H1 (cell line): ENCODE data around the gene TBX4. TPM values are rescaled to one million over a fixed set of nuclear protein-coding genes. Genes with fewer than 3 reads are reported as not detected.

Experiments
- CTCF ChIA-PET: fragments of 300-600 bp; sonication (Branson Sonifier 250); formaldehyde crosslinking; loops from one replicate; lab custom pipeline; 2021; ENCODE audit not compliant: partially characterized antibody; lab: Charles Lee
- POLR2A ChIA-PET: fragments of 300-600 bp; sonication (Branson Sonifier 250); formaldehyde crosslinking; loops from one replicate; lab custom pipeline; 2021; ENCODE audit warnings: inconsistent platforms; ENCODE audit not compliant: partially characterized antibody; lab: Charles Lee
- DNase-seq, 2 experiments: peaks; one replicate each; pipeline versions ENCODE4 v3.0.0 to v3.0.0-alpha.2; 2010 to 2022; ENCODE audit warnings: low spot score in 2 of 2, low read depth in 1 of 2, mixed read lengths in 1 of 2
- FAIRE-seq: peaks from 2 replicates; lab custom pipeline; 2011; peaks lifted over from hg19 to GRCh38; lab: Jason Lieb, UNC
- H2AFZ ChIP-seq: 2 replicates; pipeline ENCODE4 v1.8.1; 2012; ENCODE audit warnings: low read length, inconsistent platforms
- H2AK5ac ChIP-seq: 2 replicates; pipeline ENCODE4 v1.6.1; 2013; ENCODE audit warnings: low read depth, low read length
- H2BK120ac ChIP-seq: replicated peaks from 2 replicates; pipeline ENCODE3; 2013; ENCODE audit warnings: low read depth, low read length, inconsistent platforms
- H2BK12ac ChIP-seq: 2 replicates; pipeline ENCODE4 v1.6.1; 2013; ENCODE audit warnings: low read depth, low read length
- H2BK15ac ChIP-seq: 2 replicates; pipeline ENCODE4 v1.6.1; 2013; ENCODE audit warnings: low read length
- H2BK20ac ChIP-seq: 2 replicates; pipeline ENCODE4 v1.6.1; 2013; ENCODE audit warnings: low read length
- H2BK5ac ChIP-seq: 2 replicates; pipeline ENCODE4 v1.6.1; 2013; ENCODE audit warnings: low read depth, low read length
- H3K14ac ChIP-seq: 2 replicates; pipeline ENCODE4 v1.6.1; 2013; ENCODE audit warnings: inconsistent platforms; ENCODE audit not compliant: insufficient read length
- H3K18ac ChIP-seq: 2 replicates; pipeline ENCODE4 v1.6.1; 2013; ENCODE audit warnings: low read length; ENCODE audit errors: extremely low read depth
- H3K23ac ChIP-seq: 2 replicates; pipeline ENCODE4 v1.6.1; 2013; ENCODE audit warnings: inconsistent platforms; ENCODE audit not compliant: insufficient read length
- H3K23me2 ChIP-seq: 2 replicates; pipeline ENCODE4 v1.6.1; 2013; ENCODE audit warnings: low read depth, low read length
- H3K27ac ChIP-seq: 2 replicates; pipeline ENCODE4 v1.6.1; 2011; ENCODE audit warnings: low read depth, low read length, inconsistent platforms
- H3K27me3 ChIP-seq, 4 experiments: replicated peaks in 1 of 4; 1 replicate in 1 of 4; 2 replicates in 3 of 4; pipeline versions ENCODE4 v1.6.1 to v1.8.1; 2011 to 2013; ENCODE audit warnings: low read length in 3 of 4, mild to moderate bottlenecking in 3 of 4, inconsistent platforms in 2 of 4, mixed read lengths in 2 of 4, moderate library complexity in 1 of 4; ENCODE audit not compliant: control insufficient read depth in 3 of 4, insufficient read depth in 3 of 4; ENCODE audit errors: extremely low read depth in 1 of 4
- H3K36me3 ChIP-seq, 4 experiments: 2 replicates each; pipeline versions ENCODE4 v1.6.1 to v1.8.1; 2011 to 2013; ENCODE audit warnings: mild to moderate bottlenecking in 4 of 4, low read length in 3 of 4, moderate library complexity in 2 of 4, control low read depth in 1 of 4, inconsistent platforms in 1 of 4; ENCODE audit not compliant: insufficient read depth in 4 of 4, control insufficient read depth in 2 of 4
- H3K4ac ChIP-seq: replicated peaks from 2 replicates; pipeline ENCODE3; 2013; ENCODE audit warnings: low read length, low read depth, mixed read lengths, inconsistent platforms; ENCODE audit not compliant: insufficient read length
- H3K4me1 ChIP-seq, 4 experiments: replicated peaks in 1 of 4; 1 replicate in 1 of 4; 2 replicates in 3 of 4; pipeline versions ENCODE4 v1.6.1 to v1.8.1; 2011 to 2013; ENCODE audit warnings: low read length in 3 of 4, inconsistent platforms in 2 of 4, mixed read lengths in 1 of 4; ENCODE audit not compliant: insufficient read depth in 4 of 4, control insufficient read depth in 3 of 4
- H3K4me2 ChIP-seq, 2 experiments: 2 replicates each; pipeline versions ENCODE4 v1.6.1 to v1.8.1; 2011 to 2013; ENCODE audit warnings: low read depth in 2 of 2, low read length in 2 of 2, control low read depth in 1 of 2, inconsistent platforms in 1 of 2, mild to moderate bottlenecking in 1 of 2; ENCODE audit not compliant: insufficient read depth in 1 of 2
- H3K4me3 ChIP-seq, 4 experiments: fragments of 200-600, 300-600 bp in 1 of 4; sonication (generic), shearing (Covaris generic), sonication (Bioruptor Twin) in 1 of 4; 2 replicates each; pipeline versions ENCODE4 v1.5.1 to v1.8.1; 2011 to 2016; ENCODE audit warnings: low read length in 4 of 4, low read depth in 3 of 4, control low read depth in 2 of 4, inconsistent platforms in 2 of 4, mild to moderate bottlenecking in 2 of 4, mixed read lengths in 1 of 4, moderate library complexity in 1 of 4; ENCODE audit not compliant: insufficient read depth in 2 of 4; ENCODE audit errors: extremely low read depth in 1 of 4
- H3K56ac ChIP-seq: replicated peaks from 2 replicates; pipeline ENCODE3; 2013; ENCODE audit warnings: low read depth, mild to moderate bottlenecking, mixed read lengths, low read length, inconsistent platforms; ENCODE audit not compliant: insufficient read length
- H3K79me1 ChIP-seq: 2 replicates; pipeline ENCODE4 v1.6.1; 2013; ENCODE audit warnings: low read depth, low read length, control low read depth
- H3K79me2 ChIP-seq, 2 experiments: 2 replicates each; pipeline versions ENCODE4 v1.6.1 to v1.8.1; 2012 to 2013; ENCODE audit warnings: low read length in 2 of 2, mild to moderate bottlenecking in 2 of 2, inconsistent platforms in 1 of 2; ENCODE audit not compliant: insufficient read depth in 2 of 2, control insufficient read depth in 1 of 2
- H3K9ac ChIP-seq, 4 experiments: replicated peaks in 1 of 4; 1 replicate in 1 of 4; 2 replicates in 3 of 4; pipeline versions ENCODE4 v1.6.1 to v1.8.1; 2011 to 2013; ENCODE audit warnings: low read depth in 3 of 4, low read length in 3 of 4, control low read depth in 2 of 4, mild to moderate bottlenecking in 2 of 4, moderate library complexity in 2 of 4, inconsistent platforms in 1 of 4; ENCODE audit errors: extremely low read depth in 1 of 4
- H3K9me3 ChIP-seq, 2 experiments: 2 replicates each; pipeline versions ENCODE4 v1.6.1 to v1.8.1; 2012 to 2013; ENCODE audit warnings: mild to moderate bottlenecking in 2 of 2, moderate library complexity in 2 of 2, control low read depth in 1 of 2, inconsistent platforms in 1 of 2, low read depth in 1 of 2, low read length in 1 of 2, mixed read lengths in 1 of 2; ENCODE audit not compliant: insufficient read depth in 2 of 2
- H4K20me1 ChIP-seq, 2 experiments: replicated peaks in 1 of 2; 2 replicates each; pipeline versions ENCODE3 to v1.8.1; 2011 to 2013; ENCODE audit warnings: inconsistent platforms in 2 of 2, low read length in 2 of 2, mild to moderate bottlenecking in 1 of 2; ENCODE audit not compliant: insufficient read depth in 2 of 2, control insufficient read depth in 1 of 2
- H4K5ac ChIP-seq: 2 replicates; pipeline ENCODE4 v1.6.1; 2013; ENCODE audit warnings: low read length, low read depth, mixed read lengths, inconsistent platforms; ENCODE audit not compliant: insufficient read length
- H4K8ac ChIP-seq: 2 replicates; pipeline ENCODE4 v1.8.0; 2013; ENCODE audit warnings: mild to moderate bottlenecking, moderate library complexity, low read length, inconsistent platforms; ENCODE audit not compliant: insufficient read depth; ENCODE audit errors: extremely low read depth
- H4K91ac ChIP-seq: replicated peaks from 2 replicates; pipeline ENCODE3; 2013; ENCODE audit warnings: low read length, mixed read lengths, inconsistent platforms; ENCODE audit not compliant: insufficient read length
- BACH1 ChIP-seq: IDR thresholded peaks from 2 replicates; pipeline ENCODE4 v1.6.1; 2012; ENCODE audit warnings: low read length, improper control_type of control experiment
- EP300 ChIP-seq, 2 experiments: IDR thresholded peaks; 1 replicate in 1 of 2; 2 replicates in 1 of 2; pipeline ENCODE4 v1.6.1; 2011 to 2012; ENCODE audit warnings: low read depth in 2 of 2, low read length in 2 of 2, mild to moderate bottlenecking in 2 of 2, borderline replicate concordance in 1 of 2, inconsistent platforms in 1 of 2, moderate library complexity in 1 of 2
- JUN ChIP-seq: IDR thresholded peaks from 2 replicates; pipeline ENCODE4 v1.6.1; 2011; ENCODE audit warnings: low read depth, mild to moderate bottlenecking, improper control_type of control experiment, low read length
- JUND ChIP-seq: IDR thresholded peaks from 2 replicates; pipeline ENCODE4 v1.6.1; 2011; ENCODE audit warnings: mild to moderate bottlenecking, improper control_type of control experiment, low read length
- MAX ChIP-seq: IDR thresholded peaks from 2 replicates; pipeline ENCODE4 v1.6.1; 2012; ENCODE audit warnings: inconsistent platforms
- NRF1 ChIP-seq: IDR thresholded peaks from 2 replicates; pipeline ENCODE4 v1.6.1; 2011; ENCODE audit warnings: mild to moderate bottlenecking, low read depth, low read length, improper control_type of control experiment
- WGBS, 2 experiments: shearing (Covaris generic) in 1 of 2; methylation state at CpG; one replicate each; pipeline versions ENCODE4 v1.1.6 to v1.1.7; 2013 to 2015; ENCODE audit warnings: low lambda C conversion rate in 2 of 2, mixed read lengths in 2 of 2, inconsistent platforms in 1 of 2, low coverage in 1 of 2, missing lambda C conversion rate in 1 of 2; ENCODE audit not compliant: insufficient replicate concordance in 2 of 2, insufficient coverage in 1 of 2, insufficient read length in 1 of 2; ENCODE audit errors: extremely low coverage in 1 of 2, missing lambda C conversion rate in 1 of 2; 5-methylcytosine and 5-hydroxymethylcytosine counted together
- polyA plus RNA-seq, 7 experiments: library from polyadenylated mRNA; depleted of rRNA in 3 of 7; stranded (reverse) in 5 of 7; unstranded in 2 of 7; fragments of >200 nt in 5 of 7; fragments of 200-250 nt in 2 of 7; gene quantifications; 1 replicate in 5 of 7; 2 replicates in 1 of 7; 4 replicates in 1 of 7; pipeline versions ENCODE4 v1.2.1 to v1.2.3, GENCODE V29; 2011 to 2013; ENCODE audit warnings: missing spikeins in 2 of 7, mixed read lengths in 2 of 7
- total RNA-seq: library from RNA; stranded (reverse); fragmentation: NEBNext Ultra II Directional; extraction: Animal tissue kit (Norgen Biotek cat#: 25700); gene quantifications from 2 replicates; pipeline ENCODE4 v1.2.1, GENCODE V29; 2021

The TBX4 gene
- total and polyA plus RNA-seq, 2 of the 8 experiments (the other 6 are each of a cell fraction or from before 2014, with no cell fraction given), result 0.02 TPM; not detected in 1

GRCh38 chr17:61419496-61420046, 32.7 kb upstream of the TBX4 start:
- Histone ChIP-seq H2AK5ac (no peak overlapping the region), H2BK15ac (no peak overlapping the region; the same call in 1 of the 2 replicates), H3K4me3 (no peak overlapping the region), H3K79me2 (no peaks in the 10 kb centered on the region), H3K79me1 (no peaks in the 10 kb centered on the region), H4K91ac (no peak overlapping the region), H3K9ac (no peak overlapping the region), H3K23ac (no peak overlapping the region), H3K36me3 (no peaks in the 10 kb centered on the region), H3K27me3 (peaks cover 0 to 26% (median 22%) of the 10 kb centered on the region in 4 experiments; a peak in 6 of 7 replicates), H3K4ac (no peak overlapping the region), H2BK5ac (no peak overlapping the region), H2BK120ac (no peak overlapping the region), H3K56ac (no peak overlapping the region), H4K20me1 (no peaks in the 10 kb centered on the region), H2BK12ac (0 out of 2 replicates have a peak overlapping the region, but pooled peaks have one; percentile 28), H2AFZ (0 out of 2 replicates have a peak overlapping the region, but pooled peaks have one; percentile 37), H4K5ac (no peak overlapping the region), H3K4me1 (peaks cover 0 to 4% (median 0%) of the 10 kb centered on the region in 4 experiments; a peak in 2 of 7 replicates), H3K14ac (no peak overlapping the region), H3K23me2 (peaks cover 2% of the 10 kb centered on the region; the same call in 1 of the 2 replicates), H2BK20ac (no peak overlapping the region), H3K9me3 (no peaks in the 10 kb centered on the region), H3K27ac (no peak overlapping the region), H3K18ac (no peak overlapping the region), H3K4me2 (no peak overlapping the region), H4K8ac (no peak overlapping the region)
- ChIA-PET POLR2A (no interaction called here), CTCF (interaction anchor here (0.6 to 2.1 kb wide), 8 partner anchors 9 to 408 kb away, joined by 3 to 10 read pairs (median 5); no protein-coding TSS in a partner anchor)
- peak in 1 of 2 experiments; percentile 26 for DNase-seq
- 83% methylated on average over 8 of the region's 8 CpGs; no CpG with 5 or more reads in 1 of the 2 experiments for WGBS, 2 experiments
- FAIRE-seq, result no peak
- no peak for TF ChIP-seq MAX
- no peak for TF ChIP-seq JUND
- TF ChIP-seq BACH1, result no peak
- TF ChIP-seq JUN, result no peak
- no peak for TF ChIP-seq EP300 (IDR thresholded peaks at IDR 0.05; ENCODE audit: borderline replicate concordance in 1 of 2, low read depth in 2 of 2, low read length in 2 of 2)
- no peak for TF ChIP-seq NRF1
